Measurements from ENCODE around the gene IDH3A.

The IDH3A gene

GRCh38 chr15:78207110-78207458 is 57.9 kb downstream of the IDH3A start:
- no peak for TF ChIP-seq BACH2 (CRISPR knock-in tag; IDR thresholded peaks at IDR 0.05; ENCODE audit: borderline replicate concordance)
- no peak for TF ChIP-seq OSR1 (CRISPR knock-in tag; IDR thresholded peaks at IDR 0.05)
- TF ChIP-seq POU6F1 (CRISPR knock-in tag; IDR thresholded peaks at IDR 0.05; ENCODE audit: borderline replicate concordance, low read depth) = no peak
- TF ChIP-seq ZC3H10 (CRISPR knock-in tag; IDR thresholded peaks at IDR 0.05) = no peak
- TF ChIP-seq ISL1 (CRISPR knock-in tag; IDR thresholded peaks at IDR 0.05) = no peak
- no peak for TF ChIP-seq ESRRG (CRISPR knock-in tag; IDR thresholded peaks at IDR 0.05)
- no peak for TF ChIP-seq RARB (CRISPR knock-in tag; IDR thresholded peaks at IDR 0.05)
- TF ChIP-seq ZNF565 (CRISPR knock-in tag; conservative IDR thresholded peaks at IDR 0.05; ENCODE audit: low read depth) = no peak
- no peak for TF ChIP-seq CREB5 (CRISPR knock-in tag; IDR thresholded peaks at IDR 0.05; ENCODE audit: low read depth)
- no peak for TF ChIP-seq TOX (CRISPR knock-in tag; IDR thresholded peaks at IDR 0.05; ENCODE audit: borderline replicate concordance)
- no peak for TF ChIP-seq ZFP3 (CRISPR knock-in tag; IDR thresholded peaks at IDR 0.05)
- no peak for TF ChIP-seq CSRNP3 (CRISPR knock-in tag; IDR thresholded peaks at IDR 0.05)
- TF ChIP-seq PPARA (CRISPR knock-in tag; IDR thresholded peaks at IDR 0.05; ENCODE audit: borderline replicate concordance) = no peak
- no peak for TF ChIP-seq PATZ1 (CRISPR knock-in tag; IDR thresholded peaks at IDR 0.05; ENCODE audit: borderline replicate concordance)
- TF ChIP-seq GLIS3 (CRISPR knock-in tag; IDR thresholded peaks at IDR 0.05) = no peak
- no peak for TF ChIP-seq TSHZ2 (CRISPR knock-in tag; IDR thresholded peaks at IDR 0.05)
- no peak for TF ChIP-seq ZNF8 (CRISPR knock-in tag; IDR thresholded peaks at IDR 0.05)
- no peak for TF ChIP-seq ARNTL (CRISPR knock-in tag; IDR thresholded peaks at IDR 0.05; ENCODE audit: borderline replicate concordance, low read depth)
- TF ChIP-seq ZNF70 (CRISPR knock-in tag; IDR thresholded peaks at IDR 0.05) = no peak
- no peak for TF ChIP-seq ZFP30 (CRISPR knock-in tag; IDR thresholded peaks at IDR 0.05)
- no peak for ATAC-seq

- no peak for ATAC-seq
- TF ChIP-seq ZNF70 (CRISPR knock-in tag; IDR thresholded peaks at IDR 0.05) (no peak), SNAI2 (CRISPR knock-in tag; IDR thresholded peaks at IDR 0.05) (no peak), ISL1 (CRISPR knock-in tag; IDR thresholded peaks at IDR 0.05) (no peak), ZC3H10 (CRISPR knock-in tag; IDR thresholded peaks at IDR 0.05) (no peak), TCF4 (CRISPR knock-in tag; IDR thresholded peaks at IDR 0.05; ENCODE audit: borderline replicate concordance) (no peak), POU6F1 (CRISPR knock-in tag; IDR thresholded peaks at IDR 0.05; ENCODE audit: borderline replicate concordance, low read depth) (no peak), CSDC2 (CRISPR knock-in tag; IDR thresholded peaks at IDR 0.05) (no peak), ZFP3 (CRISPR knock-in tag; IDR thresholded peaks at IDR 0.05) (no peak), OSR1 (CRISPR knock-in tag; IDR thresholded peaks at IDR 0.05) (no peak), ZFP30 (CRISPR knock-in tag; IDR thresholded peaks at IDR 0.05) (no peak), BACH2 (CRISPR knock-in tag; IDR thresholded peaks at IDR 0.05; ENCODE audit: borderline replicate concordance) (no peak), TSHZ2 (CRISPR knock-in tag; IDR thresholded peaks at IDR 0.05) (no peak), ESRRG (CRISPR knock-in tag; IDR thresholded peaks at IDR 0.05) (no peak), PPARA (CRISPR knock-in tag; IDR thresholded peaks at IDR 0.05; ENCODE audit: borderline replicate concordance) (no peak), TOX (CRISPR knock-in tag; IDR thresholded peaks at IDR 0.05; ENCODE audit: borderline replicate concordance) (no peak), CSRNP3 (CRISPR knock-in tag; IDR thresholded peaks at IDR 0.05) (no peak), ZNF8 (CRISPR knock-in tag; IDR thresholded peaks at IDR 0.05) (no peak)
Measured at GRCh38 chr15:78207641-78208340, 58.6 kb downstream of the IDH3A start.

Data from SK-N-SH treated with all-trans-retinoic acid at 6 μM for 48 hours (cell line).